WTC11 (cell line): ENCODE results near the gene PNPLA8. TPM values are rescaled to one million over a fixed set of nuclear protein-coding genes. Genes with fewer than 3 reads are reported as not detected.

Source experiments
- ATAC-seq: fragments of 200-7000 bp; cut with Tn5 transposase; 2 replicates; pipeline ENCODE4 v1.10.0; 2021; ENCODE audit warnings: mild to moderate bottlenecking, moderate library complexity
- CTCF ChIA-PET: fragments of 300-600 bp; sonication (Branson Sonifier 250); formaldehyde crosslinking; loops from one replicate; lab custom pipeline; 2021; ENCODE audit warnings: antibody characterized with exemption; lab: Charles Lee
- POLR2A ChIA-PET: fragments of 350-600 bp; sonication (Branson Sonifier 250); formaldehyde crosslinking; loops from one replicate; lab custom pipeline; 2021; ENCODE audit warnings: antibody characterized with exemption; lab: Charles Lee
- DNase-seq: peaks from one replicate; pipeline ENCODE4 v3.0.0; 2021; ENCODE audit warnings: low spot score
- H3K27ac Mint-ChIP-seq: 2 replicates; pipeline ENCODE4 v1.8.0; 2021; ENCODE audit warnings: mixed read lengths
- H3K27me3 Mint-ChIP-seq: 2 replicates; pipeline ENCODE4 v1.8.0; 2021; ENCODE audit warnings: low read depth, mild to moderate bottlenecking, moderate library complexity, mixed read lengths
- H3K36me3 Mint-ChIP-seq: 2 replicates; pipeline ENCODE4 v1.8.0; 2021; ENCODE audit warnings: mixed read lengths
- H3K4me1 Mint-ChIP-seq: 2 replicates; pipeline ENCODE4 v1.8.0; 2022; ENCODE audit warnings: mixed read lengths
- H3K4me3 Mint-ChIP-seq: 2 replicates; pipeline ENCODE4 v1.8.0; 2021; ENCODE audit warnings: mild to moderate bottlenecking, moderate library complexity, mixed read lengths
- H3K9me3 Mint-ChIP-seq: 2 replicates; pipeline ENCODE4 v1.8.0; 2021; ENCODE audit warnings: mixed read lengths
- AFF4 ChIP-seq: sonication (generic); formaldehyde crosslinking; IDR thresholded peaks from 2 replicates; pipeline ENCODE4 v1.8.1; 2023; ENCODE audit warnings: mild to moderate bottlenecking, missing genetic modification reagents, borderline replicate concordance
- AR ChIP-seq: fragments of 250-450 bp; sonication (Bioruptor Pico); IDR thresholded peaks from 2 replicates; pipeline ENCODE4 v1.9.0; 2021; ENCODE audit warnings: mild to moderate bottlenecking
- ATF2 ChIP-seq: sonication (generic); formaldehyde crosslinking; IDR thresholded peaks from 2 replicates; pipeline ENCODE4 v1.8.1; 2022; ENCODE audit warnings: low read depth, missing genetic modification reagents, borderline replicate concordance
- CREB1 ChIP-seq: sonication (generic); formaldehyde crosslinking; IDR thresholded peaks from 2 replicates; pipeline ENCODE4 v1.8.0; 2023; ENCODE audit warnings: mild to moderate bottlenecking, missing genetic modification reagents
- E2F4 ChIP-seq: sonication (generic); formaldehyde crosslinking; IDR thresholded peaks from 2 replicates; pipeline ENCODE4 v1.8.1; 2022; ENCODE audit warnings: low read depth, mild to moderate bottlenecking, moderate library complexity, missing genetic modification reagents, borderline replicate concordance
- FOXJ3 ChIP-seq: sonication (generic); formaldehyde crosslinking; IDR thresholded peaks from 2 replicates; pipeline ENCODE4 v1.9.0; 2021; ENCODE audit warnings: missing genetic modification reagents, mild to moderate bottlenecking, borderline replicate concordance
- GABPB1 ChIP-seq: sonication (generic); formaldehyde crosslinking; IDR thresholded peaks from 2 replicates; pipeline ENCODE4 v1.8.1; 2023; ENCODE audit warnings: mild to moderate bottlenecking, missing genetic modification reagents
- GTF2I ChIP-seq: fragments of 250-450 bp; sonication (Bioruptor Pico); conservative IDR thresholded peaks from 2 replicates; pipeline ENCODE4 v1.4.0; 2021; ENCODE audit warnings: mild to moderate bottlenecking
- HMGA2 ChIP-seq: fragments of 250-450 bp; sonication (Bioruptor Pico); IDR thresholded peaks from 2 replicates; pipeline ENCODE4 v1.4.0; 2021; ENCODE audit warnings: mild to moderate bottlenecking, moderate library complexity
- IRF2 ChIP-seq: sonication (generic); formaldehyde crosslinking; IDR thresholded peaks from 2 replicates; pipeline ENCODE4 v1.8.0; 2022; ENCODE audit warnings: low read depth, missing genetic modification reagents, borderline replicate concordance
- NFATC4 ChIP-seq: fragments of 250-450 bp; sonication (Bioruptor Pico); IDR thresholded peaks from 2 replicates; pipeline ENCODE4 v1.9.0; 2021; ENCODE audit warnings: mild to moderate bottlenecking
- RORB ChIP-seq: fragments of 250-450 bp; sonication (Bioruptor Pico); IDR thresholded peaks from 2 replicates; pipeline ENCODE4 v1.9.0; 2021; ENCODE audit warnings: mild to moderate bottlenecking
- TEAD4 ChIP-seq: sonication (generic); formaldehyde crosslinking; IDR thresholded peaks from 2 replicates; pipeline ENCODE4 v1.8.0; 2022; ENCODE audit warnings: mild to moderate bottlenecking, missing genetic modification reagents
- USF1 ChIP-seq: sonication (generic); formaldehyde crosslinking; IDR thresholded peaks from 2 replicates; pipeline ENCODE4 v1.8.0; 2022; ENCODE audit warnings: mild to moderate bottlenecking, missing genetic modification reagents
- ZBTB21 ChIP-seq: sonication (generic); formaldehyde crosslinking; IDR thresholded peaks from 2 replicates; pipeline ENCODE4 v1.8.1; 2023; ENCODE audit warnings: mild to moderate bottlenecking, missing genetic modification reagents, borderline replicate concordance
- ZBTB43 ChIP-seq: sonication (generic); formaldehyde crosslinking; IDR thresholded peaks from 2 replicates; pipeline ENCODE4 v1.8.1; 2023; ENCODE audit warnings: mild to moderate bottlenecking, missing genetic modification reagents
- ZNF232 ChIP-seq: sonication (generic); formaldehyde crosslinking; IDR thresholded peaks from 2 replicates; pipeline ENCODE4 v1.8.0; 2022; ENCODE audit warnings: mild to moderate bottlenecking, missing genetic modification reagents
- ZNF425 ChIP-seq: fragments of 250-450 bp; sonication (Bioruptor Pico); conservative IDR thresholded peaks from 2 replicates; pipeline ENCODE4 v1.9.0; 2021; ENCODE audit warnings: mild to moderate bottlenecking
- ZSCAN18 ChIP-seq: fragments of 250-450 bp; sonication (Bioruptor Pico); IDR thresholded peaks from 2 replicates; pipeline ENCODE4 v2.1.2; 2022; ENCODE audit warnings: mild to moderate bottlenecking, moderate library complexity
- total RNA-seq: library from RNA; stranded (reverse); gene quantifications from 3 replicates; pipeline ENCODE4 v1.2.3, GENCODE V29; 2021

The PNPLA8 gene
- total RNA-seq, 1 experiment from 2014 or later = 12.4 TPM

- no peak overlapping the region for H3K27ac Mint-ChIP-seq
- H3K9me3 Mint-ChIP-seq = no peaks in the 10 kb centered on the region
- no peak overlapping the region for H3K4me3 Mint-ChIP-seq
- H3K36me3 Mint-ChIP-seq = no peaks in the 10 kb centered on the region
- ATAC-seq (no peak), DNase-seq (no peak)
- POLR2A ChIA-PET = no interaction called here
- TF ChIP-seq AFF4 = no peak
- TF ChIP-seq USF1 (CRISPR knock-in tag) = no peak
- no peak for TF ChIP-seq ZBTB43 (CRISPR knock-in tag)
- no peak for TF ChIP-seq NFATC4 (CRISPR knock-in tag)
- no peak for TF ChIP-seq HMGA2 (CRISPR knock-in tag)
- TF ChIP-seq GTF2I (CRISPR knock-in tag) = no peak
- TF ChIP-seq ZNF232 (CRISPR knock-in tag) = no peak
- TF ChIP-seq E2F4 (CRISPR knock-in tag) = no peak
- TF ChIP-seq ZSCAN18 (CRISPR knock-in tag) = no peak
- no peak for TF ChIP-seq GABPB1 (CRISPR knock-in tag)
- peaks cover 25% of the 10 kb centered on the region for H3K4me1 Mint-ChIP-seq
- H3K27me3 Mint-ChIP-seq = peaks cover 22% of the 10 kb centered on the region
- CTCF ChIA-PET = no interaction called here
Observed at GRCh38 chr7:108450160-108450559, 75.8 kb downstream of the PNPLA8 start.

GRCh38 chr7:108449521-108449920 is 76.4 kb downstream of the PNPLA8 start:
- DNase-seq = no peak
- Mint-ChIP-seq H3K4me3 (no peak overlapping the region), H3K27me3 (peaks cover 20% of the 10 kb centered on the region), H3K9me3 (no peaks in the 10 kb centered on the region), H3K27ac (no peak overlapping the region), H3K4me1 (peaks cover 23% of the 10 kb centered on the region), H3K36me3 (no peaks in the 10 kb centered on the region)
- ChIA-PET CTCF (interaction anchor here (0.8 to 1.1 kb wide), 4 partner anchors 10 to 268 kb away, joined by 3 read pairs; no protein-coding TSS in a partner anchor), POLR2A (no interaction called here)
- ATAC-seq = no peak
- TF ChIP-seq HMGA2 (CRISPR knock-in tag) (no peak), TEAD4 (CRISPR knock-in tag) (no peak), RORB (CRISPR knock-in tag) (no peak), ATF2 (no peak), CREB1 (CRISPR knock-in tag) (no peak), AR (CRISPR knock-in tag) (no peak), ZNF425 (CRISPR knock-in tag) (no peak), IRF2 (no peak), GABPB1 (CRISPR knock-in tag) (no peak), FOXJ3 (CRISPR knock-in tag) (no peak), ZBTB21 (CRISPR knock-in tag) (no peak)
